GM21367 (cell line): Measurements from ENCODE around the gene PAF1.

ENCODE experiments used
- ATAC-seq: cut with Tn5 transposase; IDR thresholded peaks from one replicate; pipeline ENCODE4 v1.9.1; 2021; ENCODE audit not compliant: unreplicated experiment

Gene PAF1

DNA sequence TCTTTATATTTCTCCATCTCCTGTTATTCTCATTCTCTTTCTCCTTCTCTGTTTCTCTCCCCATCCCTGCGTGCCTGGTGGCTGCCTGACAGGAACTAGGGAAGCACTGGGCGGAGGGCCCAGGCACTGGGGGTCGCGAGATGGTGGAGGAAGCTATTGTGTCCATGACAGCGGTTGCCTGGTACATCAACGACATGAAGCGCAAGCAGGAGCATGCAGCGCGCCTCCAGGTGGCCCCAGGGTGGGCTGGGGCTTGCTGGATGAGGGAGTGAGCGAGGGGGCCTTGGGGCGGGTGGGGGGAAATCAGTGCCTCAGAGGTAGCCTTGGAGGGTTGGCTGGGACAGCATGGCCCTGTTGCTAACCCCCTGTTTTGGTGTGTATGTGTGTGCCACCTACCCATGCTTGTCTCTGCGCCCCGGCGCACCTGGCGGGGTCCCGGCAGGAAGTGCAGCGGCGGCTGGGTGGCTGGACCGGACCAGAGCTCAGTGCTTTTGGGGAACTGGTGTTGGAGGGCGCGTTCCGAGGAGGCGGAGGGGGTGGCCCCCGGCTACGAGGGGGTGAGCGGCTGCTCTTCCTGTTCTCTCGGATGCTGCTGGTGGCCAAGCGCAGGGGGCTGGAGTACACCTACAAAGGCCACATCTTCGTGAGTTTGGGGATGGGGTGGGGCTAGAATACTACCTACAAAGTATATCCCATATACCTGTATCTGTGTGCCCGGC, 26.7 kb upstream of the PAF1 start:
- ATAC-seq, result no peak

DNA sequence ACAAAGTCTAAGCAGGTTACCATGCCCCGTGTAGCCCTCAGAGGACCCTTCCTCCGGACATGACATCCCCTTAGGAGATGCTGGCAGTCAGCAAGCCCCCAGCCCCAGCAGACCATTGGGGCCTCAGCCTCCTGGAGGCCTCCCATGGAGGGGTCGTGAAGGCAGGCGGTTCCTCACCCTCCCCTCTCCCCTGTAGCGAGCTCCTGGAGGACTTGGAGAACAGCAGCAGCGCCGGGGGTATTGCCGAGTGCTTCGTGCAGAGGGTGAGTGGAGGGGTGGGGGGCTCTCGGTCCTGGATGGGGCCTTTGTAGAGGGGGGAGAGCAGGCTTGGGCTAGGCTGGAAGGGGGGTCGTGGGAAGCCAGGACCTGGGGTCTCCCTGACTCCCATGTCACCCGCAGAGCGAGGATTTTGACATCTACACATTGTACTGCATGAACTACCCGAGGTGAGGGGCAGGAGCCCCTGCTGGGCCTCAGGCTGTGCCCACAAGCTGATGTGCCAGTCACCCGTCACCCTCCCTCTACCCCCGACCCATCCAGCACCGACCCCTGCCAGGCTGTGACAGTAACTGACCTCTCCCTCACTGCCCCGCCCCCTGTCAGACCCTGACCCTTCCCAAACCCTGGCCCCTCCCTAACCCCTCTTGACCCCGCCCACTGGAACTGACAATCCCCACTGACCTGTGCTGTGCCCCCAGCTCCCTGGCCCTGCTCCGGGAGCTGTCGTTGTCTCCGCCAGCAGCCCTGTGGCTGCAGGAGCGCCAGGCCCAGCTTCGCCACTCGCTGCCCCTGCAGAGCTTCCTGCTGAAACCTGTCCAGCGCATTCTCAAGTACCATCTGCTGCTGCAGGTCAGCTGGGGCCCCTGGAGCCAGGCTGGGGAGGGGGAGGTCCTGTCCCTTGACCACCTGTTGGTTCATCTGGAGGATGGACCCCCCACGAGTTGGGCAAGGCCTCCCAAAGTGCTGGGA, 25.5 kb upstream of the PAF1 start:
- ATAC-seq, result no peak

DNA sequence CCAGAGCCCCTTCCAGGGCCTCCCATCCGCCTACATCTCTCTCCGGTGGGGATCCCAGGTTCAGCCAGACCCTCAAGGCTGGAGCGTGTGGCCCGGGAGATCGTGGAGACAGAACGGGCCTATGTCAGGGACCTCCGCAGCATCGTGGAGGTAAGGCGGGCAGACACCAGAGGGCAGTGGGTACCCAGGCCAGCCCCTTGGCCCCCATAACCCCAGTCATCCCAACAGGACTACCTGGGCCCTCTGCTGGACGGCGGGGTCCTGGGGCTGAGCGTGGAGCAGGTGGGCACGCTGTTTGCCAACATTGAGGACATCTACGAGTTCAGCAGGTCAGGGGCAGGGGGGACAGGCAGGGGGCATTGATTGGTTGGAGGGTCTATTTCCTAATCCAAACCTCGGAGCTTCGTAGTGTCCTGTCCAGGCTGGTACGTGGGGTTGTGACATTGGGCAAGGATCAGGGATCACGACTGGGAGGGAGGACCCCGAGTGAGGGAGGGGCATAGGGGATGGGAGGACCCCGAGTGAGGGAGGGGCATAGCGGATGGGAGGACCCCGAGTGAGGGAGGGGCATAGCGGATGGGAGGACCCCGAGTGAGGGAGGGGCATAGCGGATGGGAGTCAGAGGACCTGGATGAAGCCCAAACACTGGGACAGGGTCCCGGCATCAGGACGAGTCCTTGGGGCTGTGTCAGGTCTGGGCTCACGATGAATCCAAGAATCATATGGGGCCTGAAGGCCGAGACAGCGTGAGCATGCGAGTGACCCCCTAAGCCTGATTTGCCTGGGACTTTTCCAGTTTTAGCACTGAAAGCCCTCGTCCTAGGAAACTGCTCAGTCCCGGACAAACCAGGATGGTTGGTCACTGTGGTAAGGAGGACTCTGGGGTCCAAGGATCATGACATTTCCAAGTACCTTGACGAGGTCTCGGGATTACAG, 24.5 kb upstream of the PAF1 start:
- no peak for ATAC-seq

DNA sequence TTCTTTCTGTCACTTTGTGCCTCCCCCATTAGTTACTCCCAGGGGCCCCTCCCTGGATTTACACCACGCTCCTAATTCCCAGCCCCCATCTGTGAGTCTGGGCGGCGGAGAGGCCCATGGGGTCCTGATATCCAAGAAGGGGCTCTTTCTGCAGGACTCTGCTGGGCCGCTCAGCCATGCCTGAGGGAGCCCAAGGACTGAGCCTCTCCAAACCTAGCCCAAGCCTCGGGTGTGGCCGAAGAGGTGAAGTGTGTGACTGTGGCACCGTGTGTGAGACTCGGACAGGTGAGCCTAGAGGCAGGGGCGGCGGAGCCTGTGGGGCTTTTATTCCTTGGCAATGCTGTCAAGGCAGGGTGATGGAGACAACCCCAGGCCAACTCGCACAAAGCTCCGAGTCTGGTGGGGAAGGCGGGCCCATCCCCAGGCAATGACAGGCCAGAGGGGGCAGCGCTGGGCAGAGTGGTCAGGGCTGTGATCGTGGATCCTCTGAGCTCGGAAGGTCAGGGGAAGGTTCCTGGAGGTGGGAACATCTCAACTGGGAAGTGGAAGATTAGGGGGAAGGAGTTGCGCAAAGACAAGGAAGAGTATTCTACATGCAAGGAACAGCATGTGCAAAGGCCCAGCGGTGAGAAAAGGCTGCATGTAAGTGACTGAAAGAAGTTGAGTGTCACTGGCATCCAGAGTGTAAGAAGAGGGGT, 23.2 kb upstream of the PAF1 start:
- ATAC-seq, result no peak

DNA sequence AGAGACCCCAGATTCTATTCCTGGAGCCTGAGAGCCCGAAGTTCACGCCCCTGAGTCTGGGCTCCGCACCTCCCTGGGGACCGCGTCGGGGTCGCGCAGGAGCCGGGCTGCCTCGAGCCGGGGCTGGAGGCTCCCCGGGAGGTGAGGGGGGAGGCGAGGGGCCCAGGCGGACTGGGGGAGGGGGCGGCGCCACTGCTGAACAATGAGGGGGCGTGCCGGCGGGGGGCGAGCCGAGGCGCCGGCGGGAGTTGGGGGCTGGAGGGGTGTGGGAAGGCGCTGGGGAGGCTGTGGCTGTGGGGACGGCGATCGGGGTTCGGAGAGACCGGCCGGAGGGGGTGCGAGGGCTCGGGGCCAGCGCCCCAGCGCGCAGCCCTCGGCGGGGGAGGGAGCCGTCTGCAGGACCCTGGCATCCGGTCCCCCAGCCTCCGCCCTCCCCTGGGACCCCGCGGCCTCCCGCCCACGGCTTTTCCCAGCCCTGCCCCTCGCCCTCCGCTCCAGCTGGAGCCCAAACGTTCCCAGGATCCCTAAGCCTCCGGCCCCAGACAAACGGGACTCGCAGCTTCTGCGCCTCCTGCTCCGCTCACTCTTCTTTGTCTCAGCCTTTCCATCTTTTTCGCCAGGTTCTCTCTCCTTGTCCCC, 22.5 kb upstream of the PAF1 start:
- no peak for ATAC-seq

DNA sequence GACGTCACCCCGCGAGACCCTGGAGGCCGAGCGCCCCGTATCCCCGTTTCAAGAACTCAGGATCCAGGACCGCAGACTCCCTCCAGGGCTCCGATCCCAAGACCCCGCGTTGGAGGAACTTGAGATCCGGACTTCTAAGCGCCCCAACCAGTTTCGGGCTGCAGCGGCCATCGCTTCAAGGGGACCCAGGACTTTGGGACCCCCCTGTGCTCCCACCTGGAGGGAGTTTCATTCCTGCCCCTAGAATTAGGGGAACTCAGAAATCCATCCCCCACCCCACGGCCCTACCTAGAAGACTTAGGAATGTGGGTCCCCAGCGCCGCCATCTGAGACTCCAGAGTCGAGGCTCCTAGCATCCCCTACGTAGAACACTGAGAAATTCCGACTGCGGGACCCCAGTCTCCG, 22.0 kb upstream of the PAF1 start:
- no peak for ATAC-seq

DNA sequence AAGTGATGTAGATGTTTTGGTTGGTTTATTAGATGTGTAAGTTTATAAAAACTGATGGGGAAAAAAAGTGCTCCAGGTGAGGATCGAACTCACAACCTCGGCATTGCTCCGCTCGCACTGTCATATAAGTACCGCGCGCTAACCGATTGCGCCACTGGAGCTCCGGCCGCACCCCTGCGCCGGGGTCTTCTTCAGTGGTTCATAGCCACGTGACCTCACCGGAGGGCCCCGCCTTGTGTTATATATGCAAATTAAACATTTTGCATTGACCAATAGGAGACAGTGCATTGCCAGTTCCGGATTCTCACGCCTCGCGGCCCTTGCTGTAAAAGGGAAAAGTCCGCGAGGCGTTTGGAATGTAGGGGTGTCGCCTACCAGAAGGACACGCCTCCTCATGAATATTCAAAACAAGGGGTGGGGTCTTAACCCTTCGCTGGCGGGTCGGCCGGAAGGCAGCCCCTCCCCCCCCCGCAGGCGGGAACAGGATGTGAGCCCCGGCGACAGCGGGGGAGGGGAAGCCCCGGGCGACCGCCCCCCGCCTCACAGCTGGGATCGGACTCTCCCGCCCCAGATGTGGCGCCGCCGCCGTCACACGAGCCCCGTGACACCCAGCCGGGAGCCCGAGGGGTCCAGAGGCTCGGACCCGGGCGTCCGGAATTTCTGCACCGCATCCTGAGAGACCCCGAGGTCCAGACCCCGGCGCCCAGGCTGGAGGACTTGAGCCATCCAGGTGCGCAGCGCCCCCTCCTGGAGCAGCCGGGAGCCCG, 21.4 kb upstream of the PAF1 start, which contains the start of gene PLEKHG2:
Gene PLEKHG2 (plus strand): TSS at position 570 of the 767 bp plus-strand sequence. CDS start 1,418 bp downstream, outside the sequence.
- ATAC-seq, result peak; percentile 27

DNA sequence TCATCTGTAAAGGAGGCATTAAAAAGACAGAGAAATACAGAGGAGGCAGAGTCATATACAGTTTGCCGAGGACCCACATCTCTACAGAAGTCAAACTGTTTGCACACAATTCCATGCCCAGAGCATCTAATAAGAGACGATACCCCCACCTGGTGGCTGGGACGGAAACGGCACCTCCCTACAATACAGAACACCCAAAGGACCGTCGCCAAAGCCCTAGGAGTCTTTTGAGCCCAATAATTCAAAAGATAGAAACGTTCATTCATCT, 20.9 kb upstream of the PAF1 start:
- peak; percentile 12 for ATAC-seq

DNA sequence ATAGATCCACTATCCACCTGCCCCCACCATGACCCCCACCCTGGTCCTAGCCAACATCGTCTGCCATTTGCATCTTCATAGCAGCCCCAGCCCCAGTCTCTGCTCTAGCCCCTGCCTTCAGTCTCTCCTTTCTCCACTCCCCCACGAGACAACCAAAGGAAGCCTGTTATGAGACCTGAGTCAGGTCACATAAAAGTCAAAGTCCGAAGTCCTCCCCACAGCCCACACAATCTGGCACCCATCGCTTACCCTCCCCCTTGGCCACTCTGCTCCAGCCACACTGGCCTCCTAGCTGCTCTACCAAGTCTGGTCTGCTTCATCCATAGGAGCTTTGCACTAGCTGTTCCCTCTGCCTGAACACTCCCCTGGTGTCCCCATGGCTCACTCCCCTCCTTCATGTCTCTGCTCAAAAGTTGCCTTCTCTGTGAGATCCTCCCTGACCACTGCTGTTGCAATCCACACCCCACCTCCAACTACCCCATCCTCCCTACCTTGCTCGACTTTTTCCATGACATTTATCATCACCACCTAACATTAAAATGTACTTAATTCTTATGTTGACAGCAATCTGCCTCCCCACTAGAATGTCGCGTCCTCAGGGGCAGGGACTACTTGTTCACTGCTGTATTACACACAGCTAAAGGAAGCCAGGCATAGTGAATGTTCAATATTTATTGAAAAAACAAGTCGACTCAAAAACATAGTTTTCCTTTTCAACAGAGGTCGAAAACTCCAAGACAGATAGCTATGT, 20.4 kb upstream of the PAF1 start:
- no peak for ATAC-seq

DNA sequence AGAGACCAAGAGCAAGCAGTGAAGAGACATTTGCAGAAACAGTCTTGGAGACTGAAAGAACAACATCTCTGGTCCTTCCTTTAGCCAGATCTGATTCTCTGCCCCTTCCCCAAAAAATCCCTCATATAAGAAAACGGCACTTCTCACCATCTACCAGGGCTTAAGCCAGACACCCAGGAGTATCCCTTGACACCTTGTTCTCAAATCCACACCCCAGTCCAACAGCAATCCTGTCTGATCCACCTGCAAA, 19.9 kb upstream of the PAF1 start:
- no peak for ATAC-seq

DNA sequence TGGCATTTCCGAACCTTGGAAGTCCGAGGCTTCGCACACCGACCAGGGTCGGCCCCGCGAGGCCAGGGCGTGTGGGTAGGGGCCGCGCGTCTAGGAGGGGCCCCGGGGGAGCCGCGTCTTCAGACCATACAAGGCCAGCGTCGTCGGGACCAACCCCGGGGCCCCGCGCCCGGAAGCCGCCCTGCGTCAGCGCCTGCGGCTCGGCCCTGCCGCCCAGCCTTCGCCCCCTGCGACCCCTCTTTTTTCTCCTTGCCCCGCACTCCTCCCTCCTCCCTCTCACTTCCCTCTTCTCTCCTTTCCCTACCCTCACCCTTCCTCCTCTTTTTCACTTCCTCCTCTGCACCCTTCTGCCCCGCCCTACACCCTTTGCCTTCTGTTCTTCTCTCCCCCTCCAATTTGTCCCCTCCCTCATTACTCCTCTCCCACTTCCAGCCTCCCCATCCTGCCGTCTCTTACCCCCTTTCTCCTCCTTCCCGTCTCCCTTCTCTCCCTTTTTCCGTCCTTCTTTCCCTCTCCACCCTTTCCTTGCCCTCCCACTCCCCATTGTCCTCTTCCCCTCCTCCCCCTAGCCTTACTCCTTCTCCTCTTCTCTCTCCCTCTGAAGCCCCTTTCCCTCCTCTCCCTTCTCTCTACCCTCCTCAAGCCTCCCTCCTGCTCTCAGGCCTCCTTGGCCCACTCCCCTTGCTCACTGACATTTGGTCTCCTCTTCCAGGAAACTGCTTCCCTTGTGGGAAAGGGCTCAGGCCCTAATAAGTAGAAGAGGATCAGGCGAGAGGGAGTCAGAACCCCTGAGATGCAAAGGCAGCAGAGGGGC, 19.3 kb upstream of the PAF1 start:
- no peak for ATAC-seq

DNA sequence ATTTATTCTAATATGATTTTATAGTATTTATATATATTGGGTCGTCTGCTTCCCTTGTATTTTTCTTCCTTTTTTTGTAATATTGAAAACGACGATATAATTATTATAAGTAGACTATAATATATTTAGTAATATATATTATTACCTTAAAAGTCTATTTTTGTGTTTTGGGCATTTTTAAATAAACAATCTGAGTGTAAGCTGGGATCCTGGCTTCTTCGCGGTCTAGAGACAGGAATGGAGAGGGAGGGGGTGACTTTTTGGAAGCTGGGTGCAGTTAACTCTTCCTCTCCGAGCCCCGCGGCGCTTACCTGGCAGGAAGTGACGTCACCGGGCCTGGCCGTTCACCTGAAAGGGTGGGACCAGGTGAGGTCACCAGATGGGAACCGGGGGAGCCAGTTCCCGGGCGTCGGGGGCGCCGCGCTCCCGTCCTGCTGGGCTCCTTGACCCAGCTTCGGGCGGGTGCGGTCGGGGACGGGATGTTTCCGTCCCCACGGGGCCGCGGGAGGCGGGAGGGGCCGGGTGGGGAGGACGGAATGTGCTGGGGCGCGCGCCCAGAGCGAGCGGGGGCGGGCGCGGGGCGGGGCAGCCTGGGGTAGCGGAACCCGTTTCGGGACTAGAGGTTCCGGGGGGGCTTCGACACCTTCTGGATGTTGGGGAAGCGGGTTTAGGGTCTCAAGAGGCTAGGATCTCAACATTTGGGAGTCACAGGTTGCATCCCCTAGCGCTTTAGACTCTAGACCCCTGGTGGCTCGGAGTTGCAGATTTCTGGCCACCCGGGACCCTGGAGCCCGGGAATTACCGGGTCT, 18.5 kb upstream of the PAF1 start:
- no peak for ATAC-seq

DNA sequence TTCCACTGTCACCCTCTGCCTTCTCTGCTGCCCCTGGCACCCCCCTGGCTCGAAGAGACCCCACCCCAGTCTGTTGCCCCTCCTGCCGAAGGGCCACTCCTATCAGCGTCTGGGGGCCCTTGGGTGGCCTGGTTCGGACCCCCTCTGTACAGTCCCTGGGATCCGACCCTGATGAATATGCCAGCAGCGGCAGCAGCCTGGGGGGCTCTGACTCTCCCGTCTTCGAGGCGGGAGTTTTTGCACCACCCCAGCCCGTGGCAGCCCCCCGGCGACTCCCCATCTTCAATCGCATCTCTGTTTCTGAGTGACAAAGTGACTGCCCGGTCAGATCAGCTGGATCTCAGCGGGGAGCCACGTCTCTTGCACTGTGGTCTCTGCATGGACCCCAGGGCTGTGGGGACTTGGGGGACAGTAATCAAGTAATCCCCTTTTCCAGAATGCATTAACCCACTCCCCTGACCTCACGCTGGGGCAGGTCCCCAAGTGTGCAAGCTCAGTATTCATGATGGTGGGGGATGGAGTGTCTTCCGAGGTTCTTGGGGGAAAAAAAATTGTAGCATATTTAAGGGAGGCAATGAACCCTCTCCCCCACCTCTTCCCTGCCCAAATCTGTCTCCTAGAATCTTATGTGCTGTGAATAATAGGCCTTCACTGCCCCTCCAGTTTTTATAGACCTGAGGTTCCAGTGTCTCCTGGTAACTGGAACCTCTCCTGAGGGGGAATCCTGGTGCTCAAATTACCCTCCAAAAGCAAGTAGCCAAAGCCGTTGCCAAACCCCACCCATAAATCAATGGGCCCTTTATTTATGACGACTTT, 17.7 kb upstream of the PAF1 start:
- ATAC-seq, result no peak

DNA sequence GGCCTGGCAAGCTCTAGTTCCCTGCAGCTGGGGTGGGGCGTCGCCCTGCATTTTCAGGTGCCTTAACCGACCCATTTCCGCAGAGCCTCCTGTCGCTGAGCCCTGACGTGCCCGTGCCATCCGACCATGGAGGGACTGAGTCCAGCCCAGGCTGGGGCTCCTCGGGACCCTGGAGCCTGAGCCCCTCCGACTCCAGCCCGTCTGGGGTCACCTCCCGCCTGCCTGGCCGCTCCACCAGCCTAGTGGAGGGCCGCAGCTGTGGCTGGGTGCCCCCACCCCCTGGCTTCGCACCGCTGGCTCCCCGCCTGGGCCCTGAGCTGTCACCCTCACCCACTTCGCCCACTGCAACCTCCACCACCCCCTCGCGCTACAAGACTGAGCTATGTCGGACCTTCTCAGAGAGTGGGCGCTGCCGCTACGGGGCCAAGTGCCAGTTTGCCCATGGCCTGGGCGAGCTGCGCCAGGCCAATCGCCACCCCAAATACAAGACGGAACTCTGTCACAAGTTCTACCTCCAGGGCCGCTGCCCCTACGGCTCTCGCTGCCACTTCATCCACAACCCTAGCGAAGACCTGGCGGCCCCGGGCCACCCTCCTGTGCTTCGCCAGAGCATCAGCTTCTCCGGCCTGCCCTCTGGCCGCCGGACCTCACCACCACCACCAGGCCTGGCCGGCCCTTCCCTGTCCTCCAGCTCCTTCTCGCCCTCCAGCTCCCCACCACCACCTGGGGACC, 16.9 kb upstream of the PAF1 start:
- ATAC-seq, result no peak

DNA sequence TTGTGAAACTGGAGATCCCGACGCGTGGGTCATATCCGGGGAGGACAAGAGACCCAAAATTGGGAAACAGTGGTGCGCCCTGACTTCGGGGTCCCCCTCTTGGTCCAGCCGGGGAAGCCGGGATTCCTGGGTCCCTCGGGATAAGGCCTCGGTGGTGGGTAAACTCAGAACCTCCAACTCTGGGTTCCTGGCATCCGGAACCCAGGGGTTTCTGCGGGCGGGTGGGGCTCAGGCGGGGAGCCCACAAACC, 16.4 kb upstream of the PAF1 start:
- ATAC-seq, result no peak
